Smooth muscle cell (in vitro differentiated cells): Measurements from ENCODE around the gene ZEB1. TPM values are rescaled to one million over a fixed set of nuclear protein-coding genes. Genes with fewer than 3 reads are reported as not detected.

Experiments used
- DNase-seq: peaks from one replicate; lab custom pipeline; 2025; ENCODE audit not compliant: unreplicated experiment; lab: John Stamatoyannopoulos, UW
- H2AFZ ChIP-seq: fragments of 200-600 bp; sonication (generic); 2 replicates; pipeline ENCODE4 v1.6.0; 2016; ENCODE audit warnings: antibody characterized with exemption, low read depth, mild to moderate bottlenecking
- H3F3A ChIP-seq: fragments of 200-600 bp; sonication (generic); 2 replicates; pipeline ENCODE4 v1.6.0; 2017; ENCODE audit warnings: antibody characterized with exemption, low read depth
- H3K27ac ChIP-seq: fragments of 200-600 bp; sonication (generic); 2 replicates; pipeline ENCODE4 v1.5.1; 2016; ENCODE audit warnings: low read depth, mild to moderate bottlenecking
- H3K27me3 ChIP-seq: fragments of 200-600 bp; sonication (generic); 2 replicates; pipeline ENCODE4 v1.6.1; 2016; ENCODE audit warnings: low read depth, mild to moderate bottlenecking
- H3K36me3 ChIP-seq: fragments of 200-600 bp; sonication (generic); 2 replicates; pipeline ENCODE4 v1.5.1; 2016; ENCODE audit warnings: low read depth
- H3K4me1 ChIP-seq: fragments of 200-600 bp; sonication (generic); 2 replicates; pipeline ENCODE4 v1.5.1; 2016; ENCODE audit warnings: low read depth
- H3K4me2 ChIP-seq: fragments of 200-600 bp; sonication (generic); 2 replicates; pipeline ENCODE4 v1.6.0; 2016; ENCODE audit warnings: mild to moderate bottlenecking
- H3K4me3 ChIP-seq: fragments of 200-600 bp; sonication (generic); 2 replicates; pipeline ENCODE4 v1.5.1; 2016; ENCODE audit warnings: mild to moderate bottlenecking
- H3K79me2 ChIP-seq: fragments of 200-600 bp; sonication (generic); 2 replicates; pipeline ENCODE4 v1.6.0; 2016; ENCODE audit warnings: low read depth, mild to moderate bottlenecking
- H3K9ac ChIP-seq: fragments of 200-600 bp; sonication (generic); 2 replicates; pipeline ENCODE4 v1.6.0; 2016; ENCODE audit warnings: low read depth
- H3K9me3 ChIP-seq: fragments of 200-600 bp; sonication (generic); replicated peaks from 2 replicates; pipeline ENCODE4 v1.5.1; 2016; ENCODE audit warnings: low read depth
- H4K20me1 ChIP-seq: fragments of 200-600 bp; sonication (generic); 2 replicates; pipeline ENCODE4 v1.6.0; 2016; ENCODE audit warnings: low read depth
- WGBS: methylation state at CpG from one replicate; pipeline ENCODE4 v1.1.7; 2016; ENCODE audit warnings: low lambda C conversion rate; 5-methylcytosine and 5-hydroxymethylcytosine counted together
- polyA plus RNA-seq: library from polyadenylated mRNA; unstranded; fragments of >200 nt; fragmentation: Nextera tagmentation; extraction: Ambion mirVana; gene quantifications from 2 replicates; pipeline ENCODE4 v1.2.1, GENCODE V29; 2016
- total RNA-seq: library from RNA; depleted of rRNA; stranded (reverse); fragments of >200 nt; gene quantifications from 2 replicates; pipeline ENCODE4 v1.2.3, GENCODE V29; 2014
- TF ChIP-seq, protein P1 (sequence below): fragments of 200-600 bp; sonication (generic); IDR thresholded peaks from 2 replicates; pipeline ENCODE4 v1.5.1; 2017; ENCODE audit warnings: borderline replicate concordance, mild to moderate bottlenecking, antibody characterized with exemption; ENCODE audit not compliant: insufficient read depth, poor library complexity, severe bottlenecking

Gene ZEB1
- total and polyA plus RNA-seq, 2 experiments from 2014 or later: 7.9 to 15.7 TPM

DNA sequence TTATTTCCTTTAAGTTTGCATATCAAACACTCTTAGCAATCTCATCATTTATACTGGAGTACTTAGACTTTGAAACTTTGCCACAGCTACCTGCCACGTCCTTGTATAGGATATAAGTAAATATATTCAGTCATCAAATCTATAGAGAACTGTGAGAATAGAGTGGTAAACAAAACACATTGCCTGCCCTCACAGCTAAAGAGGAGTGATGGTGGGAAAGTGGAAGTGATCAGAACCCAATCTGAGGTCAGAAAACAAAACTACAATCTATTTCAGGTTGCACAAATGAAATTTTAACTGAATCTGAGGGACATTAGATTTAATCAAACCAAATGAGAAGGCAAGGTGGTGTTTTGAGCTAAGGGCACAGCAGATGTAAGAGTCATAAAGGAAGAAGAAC lies 74.8 kb downstream of the ZEB1 start:
- Histone ChIP-seq H2AFZ (no peak overlapping the region), H3K27ac (no peak overlapping the region), H4K20me1 (no peaks in the 10 kb centered on the region), H3F3A (no peaks in the 10 kb centered on the region), H3K4me1 (no peaks in the 10 kb centered on the region), H3K27me3 (no peaks in the 10 kb centered on the region), H3K36me3 (no peaks in the 10 kb centered on the region), H3K9ac (no peak overlapping the region), H3K9me3 (no peaks in the 10 kb centered on the region), H3K4me2 (no peak overlapping the region), H3K4me3 (no peak overlapping the region), H3K79me2 (no peaks in the 10 kb centered on the region)
- TF ChIP-seq, protein P1, sequence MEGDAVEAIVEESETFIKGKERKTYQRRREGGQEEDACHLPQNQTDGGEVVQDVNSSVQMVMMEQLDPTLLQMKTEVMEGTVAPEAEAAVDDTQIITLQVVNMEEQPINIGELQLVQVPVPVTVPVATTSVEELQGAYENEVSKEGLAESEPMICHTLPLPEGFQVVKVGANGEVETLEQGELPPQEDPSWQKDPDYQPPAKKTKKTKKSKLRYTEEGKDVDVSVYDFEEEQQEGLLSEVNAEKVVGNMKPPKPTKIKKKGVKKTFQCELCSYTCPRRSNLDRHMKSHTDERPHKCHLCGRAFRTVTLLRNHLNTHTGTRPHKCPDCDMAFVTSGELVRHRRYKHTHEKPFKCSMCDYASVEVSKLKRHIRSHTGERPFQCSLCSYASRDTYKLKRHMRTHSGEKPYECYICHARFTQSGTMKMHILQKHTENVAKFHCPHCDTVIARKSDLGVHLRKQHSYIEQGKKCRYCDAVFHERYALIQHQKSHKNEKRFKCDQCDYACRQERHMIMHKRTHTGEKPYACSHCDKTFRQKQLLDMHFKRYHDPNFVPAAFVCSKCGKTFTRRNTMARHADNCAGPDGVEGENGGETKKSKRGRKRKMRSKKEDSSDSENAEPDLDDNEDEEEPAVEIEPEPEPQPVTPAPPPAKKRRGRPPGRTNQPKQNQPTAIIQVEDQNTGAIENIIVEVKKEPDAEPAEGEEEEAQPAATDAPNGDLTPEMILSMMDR: no peak
- no peak for DNase-seq
- WGBS: 90% methylated on average over 1 of the region's 1 CpG

DNA sequence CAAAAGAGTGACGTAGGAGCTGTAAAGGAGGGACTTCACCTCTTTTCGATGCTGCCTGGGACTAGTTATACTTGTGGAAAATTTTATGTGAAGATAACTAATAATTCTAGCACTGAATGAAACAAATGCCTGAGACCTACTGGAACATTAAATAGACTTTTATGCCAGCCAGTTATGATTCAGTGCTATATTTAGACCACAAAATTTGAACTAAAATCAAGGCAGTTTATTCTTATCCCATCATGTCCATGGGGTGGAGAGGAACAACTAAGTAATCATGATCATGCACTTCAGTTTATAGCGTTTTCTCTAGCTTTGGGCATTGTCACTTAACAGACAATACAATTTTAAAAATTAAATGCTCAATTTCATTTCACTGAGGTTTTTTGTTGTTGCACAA lies 76.7 kb downstream of the ZEB1 start:
- no peaks in the 10 kb centered on the region for H3K36me3 ChIP-seq
- DNase-seq: no peak
- no peak overlapping the region for H3K4me2 ChIP-seq
- no peaks in the 10 kb centered on the region for H3K9me3 ChIP-seq
- H3F3A ChIP-seq: no peaks in the 10 kb centered on the region
- H3K27me3 ChIP-seq: no peaks in the 10 kb centered on the region
- TF ChIP-seq, protein P1: no peak
- no peaks in the 10 kb centered on the region for H4K20me1 ChIP-seq
- no peaks in the 10 kb centered on the region for H3K4me1 ChIP-seq
- H3K79me2 ChIP-seq: no peaks in the 10 kb centered on the region
- H2AFZ ChIP-seq: no peak overlapping the region
- no peak overlapping the region for H3K27ac ChIP-seq
- no peak overlapping the region for H3K9ac ChIP-seq
- WGBS: 76% methylated on average over 3 of the region's 3 CpGs
- no peak overlapping the region for H3K4me3 ChIP-seq

DNA sequence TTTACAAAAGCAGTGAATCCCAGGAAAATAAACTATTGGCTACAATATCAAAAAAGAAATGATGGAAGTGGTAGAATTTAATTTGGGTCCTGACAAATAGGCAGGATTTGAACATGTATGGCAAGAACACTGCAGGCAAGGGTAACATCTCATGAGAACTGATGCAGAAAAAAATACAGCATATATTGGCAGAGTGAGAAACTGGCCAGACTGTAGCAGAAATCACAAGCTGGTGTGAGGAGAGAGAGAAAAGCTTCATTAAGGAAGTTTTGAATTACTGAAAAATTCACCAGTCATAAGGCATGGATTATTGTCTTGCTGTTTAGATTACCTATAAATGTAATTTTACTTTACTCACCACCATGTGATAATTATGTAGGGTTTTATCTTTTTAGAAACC lies 77.4 kb downstream of the ZEB1 start:
- TF ChIP-seq, protein P1: no peak
- Histone ChIP-seq H3K9ac (no peak overlapping the region), H3K4me1 (no peaks in the 10 kb centered on the region), H4K20me1 (no peaks in the 10 kb centered on the region), H3K4me2 (no peak overlapping the region), H3K36me3 (no peaks in the 10 kb centered on the region), H3K27ac (no peak overlapping the region), H3K79me2 (no peaks in the 10 kb centered on the region), H2AFZ (no peak overlapping the region), H3K27me3 (no peaks in the 10 kb centered on the region), H3K4me3 (no peak overlapping the region), H3K9me3 (no peaks in the 10 kb centered on the region), H3F3A (no peaks in the 10 kb centered on the region)
- DNase-seq: no peak

DNA sequence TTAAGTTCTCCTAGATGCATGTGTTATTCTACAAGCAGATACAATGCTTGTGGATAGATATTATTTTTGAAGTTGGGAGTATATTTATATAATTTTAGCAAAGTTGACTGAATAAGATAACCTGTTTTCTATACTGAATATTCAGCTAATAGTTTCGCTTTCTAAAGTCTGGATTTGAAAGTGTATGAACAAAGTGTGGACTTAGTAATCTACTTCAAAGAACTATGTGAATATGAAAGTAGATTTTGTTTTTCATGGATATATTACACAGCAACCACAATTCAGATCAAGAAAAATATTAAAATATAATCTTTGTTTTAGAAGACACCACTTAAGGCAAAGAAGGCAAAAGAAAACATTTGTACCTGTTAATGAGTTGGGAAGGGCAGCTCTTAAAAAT lies 78.8 kb downstream of the ZEB1 start:
- no peaks in the 10 kb centered on the region for H3K9me3 ChIP-seq
- H3F3A ChIP-seq: no peaks in the 10 kb centered on the region
- no peaks in the 10 kb centered on the region for H4K20me1 ChIP-seq
- no peak overlapping the region for H3K4me2 ChIP-seq
- H3K4me1 ChIP-seq: no peaks in the 10 kb centered on the region
- H2AFZ ChIP-seq: no peak overlapping the region
- H3K27ac ChIP-seq: no peak overlapping the region
- no peak overlapping the region for H3K4me3 ChIP-seq
- no peaks in the 10 kb centered on the region for H3K36me3 ChIP-seq
- H3K79me2 ChIP-seq: no peaks in the 10 kb centered on the region
- 92% methylated on average over 1 of the region's 1 CpG for WGBS
- H3K9ac ChIP-seq: no peak overlapping the region
- no peak for DNase-seq
- no peaks in the 10 kb centered on the region for H3K27me3 ChIP-seq
- TF ChIP-seq, protein P1: no peak
